RKO (cell line): ENCODE data around the gene GNB3.
"Not testable (repeated sequence)": the region's sequence is repeated elsewhere in the genome, so short reads cannot be mapped to it uniquely, and the experiment has no call there.

Experiments used
- DNase-seq: peaks from one replicate; pipeline ENCODE4 v3.0.0-alpha.2; 2016; ENCODE audit warnings: low spot score

GNB3 gene

DNA sequence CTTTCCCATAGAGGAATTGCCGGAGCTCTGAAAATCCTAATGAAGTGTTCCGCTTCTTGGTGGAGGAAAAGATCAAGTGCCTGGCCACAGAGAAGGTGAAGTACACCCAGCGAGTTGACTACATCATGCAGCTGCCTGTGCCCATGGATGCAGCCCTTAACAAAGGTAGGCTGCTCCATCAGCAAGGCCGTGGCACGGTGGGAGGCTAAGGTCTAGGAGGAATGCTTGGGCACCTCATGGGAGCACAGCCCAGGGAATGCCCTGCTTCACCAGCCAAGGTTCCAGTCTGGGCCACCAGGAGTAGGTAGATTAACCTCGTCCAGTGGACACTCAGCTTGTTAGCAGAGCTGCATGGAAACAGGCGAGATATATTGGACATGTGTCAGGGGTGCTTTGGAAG lies 20.2 kb downstream of the GNB3 start:
- DNase-seq, result no peak

DNA sequence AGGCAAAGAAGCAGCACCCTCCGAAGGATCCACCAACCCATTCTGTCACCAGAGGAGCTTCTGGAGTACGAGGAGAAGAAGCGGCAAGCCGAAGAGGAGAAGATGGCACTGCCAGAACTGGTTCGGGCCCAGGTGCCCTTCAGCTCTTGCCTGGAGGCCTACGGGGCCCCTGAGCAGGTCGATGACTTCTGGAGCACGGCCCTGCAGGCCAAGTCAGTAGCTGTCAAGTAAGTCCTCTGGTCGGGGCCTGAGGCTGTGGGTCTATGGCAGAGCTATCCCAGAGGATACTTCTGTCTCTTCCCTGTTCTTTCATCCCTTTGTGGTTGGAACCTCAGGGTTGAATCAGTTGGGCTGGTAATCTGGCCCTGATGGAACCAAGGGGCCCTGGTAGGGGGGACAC lies 20.7 kb downstream of the GNB3 start:
- no peak for DNase-seq

DNA sequence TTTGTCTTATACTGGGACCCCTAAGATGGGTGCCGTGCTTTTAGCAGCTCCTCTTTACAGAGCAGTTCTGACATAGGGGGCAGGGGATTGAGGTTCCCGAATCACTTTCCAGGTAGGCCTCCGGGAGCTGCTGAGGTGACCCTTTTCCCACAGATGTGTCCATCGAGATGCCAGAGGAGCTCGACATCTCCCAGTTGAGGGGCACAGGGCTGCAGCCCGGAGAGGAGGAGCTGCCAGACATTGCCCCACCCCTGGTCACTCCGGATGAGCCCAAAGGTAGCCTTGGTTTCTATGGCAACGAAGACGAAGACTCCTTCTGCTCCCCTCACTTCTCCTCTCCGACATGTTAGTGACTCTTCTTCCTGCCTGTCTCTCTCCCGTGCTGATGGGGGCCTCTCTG lies 22.3 kb downstream of the GNB3 start:
- DNase-seq, result no peak

DNA sequence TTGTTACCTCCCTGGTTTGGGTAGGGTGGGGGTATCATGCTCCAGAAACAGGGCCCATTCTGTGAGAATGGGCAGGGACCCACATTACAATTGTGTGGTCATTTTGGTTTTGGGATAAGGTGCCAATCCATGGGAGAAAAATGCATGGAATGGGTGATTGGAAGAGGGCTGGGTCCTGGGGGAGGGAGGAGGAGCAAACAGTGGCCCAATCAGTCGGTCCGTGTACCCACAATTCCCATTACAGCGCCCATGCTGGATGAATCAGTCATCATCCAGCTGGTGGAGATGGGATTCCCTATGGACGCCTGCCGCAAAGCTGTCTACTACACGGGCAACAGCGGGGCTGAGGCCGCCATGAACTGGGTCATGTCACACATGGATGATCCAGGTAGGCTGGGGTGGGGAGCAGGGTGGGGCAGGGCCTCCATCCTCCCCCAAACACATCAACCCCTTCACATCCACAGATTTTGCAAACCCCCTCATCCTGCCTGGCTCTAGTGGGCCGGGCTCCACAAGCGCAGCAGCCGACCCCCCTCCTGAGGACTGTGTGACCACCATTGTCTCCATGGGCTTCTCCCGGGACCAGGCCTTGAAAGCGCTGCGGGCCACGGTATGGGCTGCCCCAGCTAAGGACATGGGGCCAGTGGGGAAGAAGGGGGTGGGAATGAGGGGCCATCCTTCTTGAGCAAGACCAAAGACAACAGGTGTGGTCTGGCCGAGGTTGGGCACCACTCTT lies 23.0 kb downstream of the GNB3 start:
- no peak for DNase-seq

DNA sequence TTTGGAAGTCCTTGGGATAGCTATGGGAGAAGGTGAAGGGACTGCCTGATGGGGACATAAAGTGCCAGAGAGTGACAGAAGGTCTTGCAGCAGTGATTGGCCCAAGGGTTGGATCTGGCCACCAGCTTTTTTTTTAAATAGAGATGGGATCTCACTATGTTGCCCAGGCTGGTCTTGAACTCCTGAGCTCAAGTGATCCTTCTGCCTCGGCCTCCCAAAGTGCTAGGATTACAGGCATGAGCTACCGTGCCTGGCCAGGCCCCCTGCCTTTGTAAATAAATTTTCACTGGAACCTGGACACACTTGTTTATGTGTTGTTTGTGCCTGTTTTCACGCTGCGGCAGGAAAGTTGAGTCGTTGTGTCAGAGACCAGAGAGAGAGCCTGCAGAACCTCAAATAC lies 24.6 kb downstream of the GNB3 start:
- DNase-seq, result not testable (repeated sequence)

DNA sequence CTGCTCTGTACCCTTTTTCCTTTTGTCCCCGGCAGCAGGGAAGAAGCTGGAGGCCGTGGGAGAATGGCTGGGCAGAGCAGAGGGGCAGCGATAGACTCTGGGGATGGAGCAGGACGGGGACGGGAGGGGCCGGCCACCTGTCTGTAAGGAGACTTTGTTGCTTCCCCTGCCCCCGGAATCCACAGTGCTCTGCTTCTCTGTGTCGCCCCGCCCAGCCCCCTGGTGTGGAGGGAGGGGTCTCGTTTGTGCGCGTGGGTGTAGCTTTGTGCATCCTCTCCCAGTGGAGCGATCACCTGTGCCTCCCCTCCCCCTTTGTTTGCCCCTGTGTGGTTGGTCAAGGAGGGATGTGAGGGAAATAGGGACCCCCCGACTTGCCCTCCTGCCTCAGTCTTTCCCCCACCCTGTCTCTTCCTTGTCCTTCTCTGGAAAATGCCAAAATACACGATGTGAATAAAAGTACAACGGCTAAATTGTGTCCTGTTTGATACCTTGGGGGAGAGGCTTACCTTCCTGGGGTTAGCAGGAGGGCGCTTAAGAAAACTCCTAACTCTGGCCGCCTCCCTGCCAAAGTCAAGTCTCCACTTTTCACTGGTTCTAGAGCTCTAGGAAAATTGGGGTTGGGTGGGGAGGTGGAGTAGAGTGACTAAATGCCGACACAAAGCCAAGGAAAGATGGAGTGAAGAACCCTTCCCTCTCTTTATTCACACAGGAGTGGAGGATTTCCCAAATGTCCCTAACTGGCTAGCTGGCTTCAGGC lies 25.6 kb downstream of the GNB3 start:
- DNase-seq, result no peak

DNA sequence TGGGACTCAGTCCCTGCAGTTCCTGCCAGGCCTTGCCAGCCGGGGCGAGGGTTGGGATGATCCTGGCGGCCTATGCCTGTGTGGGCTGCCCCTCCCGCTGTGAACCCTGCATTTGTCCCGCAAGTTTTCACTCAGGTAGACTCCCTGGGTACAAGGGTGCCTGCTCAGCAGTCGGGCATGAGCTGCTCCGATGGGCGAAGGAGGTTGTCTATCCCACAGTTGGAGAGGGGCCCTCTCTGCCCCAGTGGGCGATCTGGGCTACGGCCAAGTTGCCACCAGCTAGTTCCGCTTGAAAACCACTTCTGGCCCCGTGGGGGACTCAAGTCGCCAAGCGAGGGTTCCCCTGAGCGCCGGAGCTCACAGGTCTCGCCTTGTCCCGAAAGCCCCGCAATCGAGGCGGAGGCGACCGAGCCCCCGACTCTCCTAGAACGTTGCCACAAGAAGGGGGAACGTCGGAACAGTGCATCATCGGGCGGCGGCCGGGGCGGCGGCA lies 26.2 kb downstream of the GNB3 start:
- no peak for DNase-seq

DNA sequence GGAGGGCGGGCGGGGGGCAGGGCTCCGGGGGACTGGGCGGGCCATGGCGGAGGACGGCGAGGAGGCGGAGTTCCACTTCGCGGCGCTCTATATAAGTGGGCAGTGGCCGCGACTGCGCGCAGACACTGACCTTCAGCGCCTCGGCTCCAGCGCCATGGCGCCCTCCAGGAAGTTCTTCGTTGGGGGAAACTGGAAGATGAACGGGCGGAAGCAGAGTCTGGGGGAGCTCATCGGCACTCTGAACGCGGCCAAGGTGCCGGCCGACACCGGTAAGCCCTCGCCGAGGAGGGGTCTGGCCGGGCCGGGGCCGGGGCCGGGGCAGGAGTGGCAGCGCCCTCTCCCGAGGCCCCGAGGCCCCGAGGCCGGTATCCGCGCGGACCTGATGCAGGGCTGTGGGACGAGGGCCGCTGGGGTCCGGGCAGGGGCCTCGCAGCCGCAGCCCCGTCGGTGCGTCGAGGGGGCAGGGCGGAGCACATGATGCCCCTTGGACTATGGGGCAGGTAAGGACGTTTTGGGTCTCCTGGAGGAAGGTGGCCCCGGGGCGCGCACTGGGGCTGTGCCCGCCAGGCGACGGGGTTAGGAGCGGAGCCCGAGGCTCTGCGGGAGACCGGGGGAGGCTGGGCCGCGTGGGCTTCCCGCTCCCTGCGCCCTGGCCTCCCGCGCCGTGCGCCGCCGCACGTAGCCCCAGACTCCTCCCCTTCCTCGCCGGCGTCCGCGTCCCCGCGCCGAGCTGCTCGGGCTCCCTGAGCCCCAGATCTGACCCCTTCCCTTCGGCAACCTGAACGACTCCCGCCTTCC lies 26.9 kb downstream of the GNB3 start, which contains the start of gene TPI1:
TSS of gene TPI1 (plus strand) at position 119 of the 798 bp plus-strand sequence. CDS start at position 155, 36 bp downstream.
- DNase-seq, result peak; percentile 85

DNA sequence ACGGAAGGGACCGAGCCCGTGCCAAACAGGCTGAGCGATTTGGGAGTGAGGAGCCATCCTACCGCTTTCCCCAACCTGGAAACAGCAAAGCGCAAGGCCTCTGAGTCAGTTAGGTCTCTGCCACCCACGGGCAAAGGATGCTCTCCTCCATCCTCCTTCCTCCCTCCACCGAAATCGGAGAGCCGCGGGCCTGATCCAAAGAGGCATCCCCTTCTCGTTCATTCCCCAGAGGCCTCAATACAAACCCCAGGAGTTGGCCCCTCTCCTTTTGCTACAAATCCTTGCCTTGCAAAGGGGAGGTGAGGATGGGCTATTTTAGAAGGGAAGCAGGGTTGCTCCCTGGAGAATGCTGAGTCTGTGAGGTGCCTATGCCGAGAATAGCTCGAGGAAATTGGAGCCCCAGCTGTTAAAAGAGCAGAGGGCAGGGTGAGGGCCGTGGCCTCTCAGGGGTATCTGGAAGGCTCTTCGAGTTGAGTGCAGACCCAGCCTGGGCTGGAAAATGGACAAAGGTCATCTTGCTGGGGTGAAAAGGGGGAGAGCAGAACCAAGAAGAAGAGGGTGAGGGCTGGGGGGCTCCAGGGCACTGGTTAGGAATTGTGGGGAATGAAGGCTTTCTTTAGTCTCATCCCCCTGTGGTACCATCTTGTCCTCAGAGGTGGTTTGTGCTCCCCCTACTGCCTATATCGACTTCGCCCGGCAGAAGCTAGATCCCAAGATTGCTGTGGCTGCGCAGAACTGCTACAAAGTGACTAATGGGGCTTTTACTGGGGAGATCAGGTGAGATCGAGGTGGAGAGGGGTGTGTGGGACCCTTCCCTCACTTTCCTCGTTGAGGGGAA lies 27.7 kb downstream of the GNB3 start:
- peak; percentile 72 for DNase-seq

DNA sequence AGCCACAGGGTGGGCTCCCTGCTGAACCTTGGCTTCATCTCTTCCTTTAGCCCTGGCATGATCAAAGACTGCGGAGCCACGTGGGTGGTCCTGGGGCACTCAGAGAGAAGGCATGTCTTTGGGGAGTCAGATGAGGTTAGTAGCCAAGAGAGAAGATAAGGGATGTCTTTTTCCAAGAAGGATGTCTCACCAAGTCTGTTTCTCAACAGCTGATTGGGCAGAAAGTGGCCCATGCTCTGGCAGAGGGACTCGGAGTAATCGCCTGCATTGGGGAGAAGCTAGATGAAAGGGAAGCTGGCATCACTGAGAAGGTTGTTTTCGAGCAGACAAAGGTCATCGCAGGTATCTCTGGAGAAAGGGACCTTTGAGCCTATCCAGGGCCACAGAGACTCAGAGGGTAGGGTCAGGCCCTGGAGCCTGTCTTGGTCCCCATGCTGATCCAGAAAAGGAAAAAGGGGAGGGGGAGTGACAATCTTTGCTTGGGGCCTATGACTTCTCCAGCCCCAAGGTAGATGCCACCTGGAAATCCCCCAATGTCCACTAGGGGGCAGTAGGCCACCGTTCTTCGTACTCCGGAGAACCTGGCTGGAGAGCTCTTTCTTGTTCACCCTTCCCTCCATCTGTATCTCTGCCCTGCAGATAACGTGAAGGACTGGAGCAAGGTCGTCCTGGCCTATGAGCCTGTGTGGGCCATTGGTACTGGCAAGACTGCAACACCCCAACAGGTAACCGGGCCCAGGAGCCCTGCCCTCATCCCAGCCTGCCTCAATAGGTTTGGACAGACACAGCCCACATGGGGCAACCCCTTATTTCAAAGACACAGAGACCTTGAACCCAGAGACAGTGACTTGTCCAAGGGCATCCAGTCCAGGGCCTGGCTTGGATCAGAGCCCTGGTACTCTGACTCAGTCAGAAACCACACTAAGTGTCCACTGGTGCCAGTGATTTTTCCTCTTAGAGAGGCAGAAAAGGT lies 28.6 kb downstream of the GNB3 start:
- peak; percentile 65 for DNase-seq

DNA sequence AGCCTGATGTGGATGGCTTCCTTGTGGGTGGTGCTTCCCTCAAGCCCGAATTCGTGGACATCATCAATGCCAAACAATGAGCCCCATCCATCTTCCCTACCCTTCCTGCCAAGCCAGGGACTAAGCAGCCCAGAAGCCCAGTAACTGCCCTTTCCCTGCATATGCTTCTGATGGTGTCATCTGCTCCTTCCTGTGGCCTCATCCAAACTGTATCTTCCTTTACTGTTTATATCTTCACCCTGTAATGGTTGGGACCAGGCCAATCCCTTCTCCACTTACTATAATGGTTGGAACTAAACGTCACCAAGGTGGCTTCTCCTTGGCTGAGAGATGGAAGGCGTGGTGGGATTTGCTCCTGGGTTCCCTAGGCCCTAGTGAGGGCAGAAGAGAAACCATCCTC lies 29.6 kb downstream of the GNB3 start:
- not testable (repeated sequence) for DNase-seq

DNA sequence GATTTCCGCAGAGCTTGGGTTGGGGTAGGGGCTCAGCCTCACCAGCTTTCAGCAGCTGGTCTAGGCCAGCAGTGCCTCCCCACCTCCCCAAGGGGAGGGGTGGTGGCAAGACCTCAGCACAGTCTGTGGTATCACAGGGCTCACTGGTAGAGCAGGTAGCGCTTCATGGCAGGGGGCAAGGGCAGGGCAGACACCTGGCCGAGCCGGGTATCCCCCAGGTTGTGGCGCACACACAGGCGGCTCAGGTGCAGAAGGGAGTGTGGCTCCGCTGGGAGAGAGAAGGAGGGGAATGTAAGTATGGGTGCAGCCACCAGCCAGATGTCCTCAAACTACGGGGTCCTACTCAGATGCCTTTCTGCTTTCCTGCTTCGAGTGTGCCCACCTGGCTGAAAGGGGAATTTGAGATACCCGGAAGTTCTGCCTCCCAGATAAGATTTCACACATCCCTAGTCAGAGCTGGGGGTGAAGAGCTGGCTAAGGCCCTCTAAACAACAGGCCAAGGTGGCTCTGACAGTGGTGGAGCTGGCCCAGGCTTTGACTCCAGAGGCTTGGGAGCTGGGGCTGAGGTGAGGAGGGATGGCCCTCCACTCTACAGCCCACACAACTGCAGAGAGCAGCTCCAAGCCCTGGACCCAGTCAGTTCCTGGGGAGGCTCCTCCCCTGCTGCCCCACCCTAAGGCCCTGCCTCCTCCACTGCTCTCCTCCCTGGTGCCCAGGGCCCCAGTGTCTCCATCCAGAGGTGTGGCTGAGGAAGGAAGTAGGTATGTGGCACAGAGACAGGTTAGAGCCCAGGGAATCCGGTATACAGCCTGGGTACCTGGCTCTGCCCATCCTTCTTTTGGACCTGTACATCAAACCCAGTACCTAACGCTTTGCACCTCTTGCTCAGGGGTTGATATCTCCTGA lies 30.6 kb downstream of the GNB3 start:
- DNase-seq, result peak; percentile 66

DNA sequence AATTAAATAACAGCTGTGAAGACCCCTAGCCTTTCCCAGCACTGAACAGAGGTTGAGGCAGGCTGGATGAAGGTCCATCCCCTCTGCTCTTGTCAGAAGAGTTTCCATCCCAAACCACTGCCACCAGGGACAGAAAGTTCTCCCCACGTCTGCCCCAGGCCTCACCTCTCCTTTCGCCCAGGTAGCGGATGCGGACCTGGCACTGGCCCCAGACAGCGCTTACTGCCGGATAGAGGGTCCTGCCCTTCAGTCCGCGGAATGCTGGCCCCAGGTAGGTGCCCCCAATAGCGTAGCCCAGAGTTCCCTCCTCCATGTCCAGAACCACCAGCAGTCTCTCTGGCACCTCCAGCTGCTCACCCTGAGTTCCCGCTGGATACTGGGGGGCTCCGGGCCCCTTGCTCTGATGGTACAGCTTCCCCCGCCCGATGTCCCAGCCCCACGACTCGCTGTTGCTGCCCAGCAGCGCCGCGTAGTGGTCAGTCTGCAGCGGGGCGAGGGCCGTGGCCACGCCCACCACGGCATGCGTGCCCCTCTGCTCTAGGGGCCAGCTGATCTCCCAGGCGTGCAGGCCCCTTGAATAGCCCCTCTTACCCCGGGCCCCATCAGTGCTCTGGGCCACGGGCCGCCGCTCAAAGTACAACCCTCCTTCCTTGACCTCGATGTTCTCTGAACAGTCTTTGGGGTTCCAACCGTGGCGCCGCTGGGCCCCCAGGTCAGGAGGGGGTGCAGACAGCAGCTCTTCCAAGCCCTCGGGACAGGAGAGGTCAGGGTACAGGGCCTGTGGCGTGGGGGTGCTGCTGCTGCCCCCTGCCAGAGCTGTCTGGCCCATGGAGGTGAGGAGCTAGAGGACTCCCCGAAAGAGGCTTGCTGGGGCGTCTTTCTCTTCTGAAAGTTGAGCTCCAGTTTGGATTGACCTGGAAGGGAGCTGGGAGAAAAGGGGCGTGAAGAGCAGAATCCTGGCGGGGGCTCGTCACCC lies 31.6 kb downstream of the GNB3 start:
- DNase-seq, result peak; percentile 83

DNA sequence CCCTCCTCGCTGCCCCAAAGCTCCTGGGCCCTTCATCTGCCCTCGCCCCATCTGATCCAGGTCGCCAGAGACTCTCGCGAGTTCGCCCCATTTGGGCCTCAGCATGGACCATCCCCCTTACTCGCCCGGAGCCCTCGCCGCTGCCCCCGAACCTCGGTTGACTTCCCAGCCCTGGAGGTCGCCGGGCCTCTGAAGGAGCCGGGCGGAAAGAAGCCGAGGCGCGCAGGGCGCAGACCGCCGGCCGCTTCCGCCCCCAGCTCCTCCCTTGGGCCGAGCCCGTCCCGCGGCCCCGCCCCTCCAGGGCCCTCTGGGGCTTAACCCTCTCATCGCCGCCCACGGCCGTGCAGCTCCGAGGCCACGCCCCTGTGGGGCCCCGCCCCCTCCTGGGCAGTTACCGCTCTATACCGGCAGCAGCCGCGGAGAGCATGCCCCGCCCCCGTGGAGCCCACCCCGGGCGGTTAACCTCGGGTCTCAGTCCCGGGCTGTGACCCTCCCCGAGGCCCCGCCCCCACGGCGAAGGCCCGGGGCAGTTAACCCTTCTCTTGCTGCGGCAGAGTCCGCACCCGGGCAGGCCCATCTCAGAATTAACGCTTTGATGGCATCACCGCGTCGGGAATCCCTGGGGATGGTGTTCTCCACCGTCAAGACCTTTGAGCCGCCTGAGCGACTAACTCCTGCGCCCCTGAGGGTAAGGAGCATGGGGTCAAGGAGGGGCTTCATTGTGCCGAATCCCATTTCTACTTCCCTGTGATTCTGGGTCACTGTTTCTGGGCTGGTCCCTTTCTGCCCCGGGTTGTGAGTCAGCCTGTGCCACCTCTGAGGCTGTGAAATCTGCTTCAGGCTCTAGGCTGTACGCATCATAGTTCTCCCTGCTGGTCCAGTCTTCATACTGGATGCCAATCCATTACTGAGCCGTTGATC lies 32.6 kb downstream of the GNB3 start, which contains the start of gene SPSB2:
TSS of gene SPSB2 (minus strand) at position 210 of the 921 bp plus-strand sequence. CDS start 402 bp downstream, outside the sequence.
- peak; percentile 97 for DNase-seq

DNA sequence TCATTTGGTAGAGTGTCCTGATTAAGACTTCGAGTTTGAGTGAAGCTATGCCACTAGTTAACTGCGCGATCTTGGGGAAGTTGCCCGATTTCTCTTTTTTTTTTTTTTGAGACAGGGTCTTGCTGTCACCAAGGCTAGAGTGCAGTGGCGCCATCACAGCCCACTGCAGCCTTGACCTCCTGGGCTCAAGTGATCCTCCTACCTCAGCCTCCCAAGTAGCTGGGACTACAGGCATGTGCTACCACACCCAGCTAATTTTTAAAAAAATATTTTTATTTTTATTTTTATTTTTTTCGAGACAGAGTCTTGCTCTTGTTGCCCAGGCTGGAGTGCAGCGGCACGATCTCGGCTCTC lies 33.3 kb downstream of the GNB3 start:
- not testable (repeated sequence) for DNase-seq

DNA sequence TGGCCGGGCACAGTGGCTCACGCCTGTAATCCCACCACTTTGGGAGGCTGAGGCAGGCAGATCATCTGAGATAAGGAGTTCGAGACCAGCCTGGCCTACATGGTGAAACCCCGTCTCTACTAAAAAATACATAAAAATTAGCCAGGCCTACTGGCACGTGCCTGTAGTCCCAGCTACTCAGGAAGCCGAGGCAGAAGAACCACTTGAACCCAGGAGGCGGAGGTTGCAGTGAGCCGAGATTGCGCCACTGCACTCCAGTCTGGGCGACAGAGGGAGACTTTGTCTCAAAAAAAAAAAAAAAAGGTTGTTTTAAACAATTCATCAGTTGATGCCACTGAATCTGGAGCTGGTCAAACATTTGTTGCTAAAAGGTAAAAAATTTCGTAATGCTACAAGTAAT lies 39.1 kb downstream of the GNB3 start:
- DNase-seq, result not testable (repeated sequence)

DNA sequence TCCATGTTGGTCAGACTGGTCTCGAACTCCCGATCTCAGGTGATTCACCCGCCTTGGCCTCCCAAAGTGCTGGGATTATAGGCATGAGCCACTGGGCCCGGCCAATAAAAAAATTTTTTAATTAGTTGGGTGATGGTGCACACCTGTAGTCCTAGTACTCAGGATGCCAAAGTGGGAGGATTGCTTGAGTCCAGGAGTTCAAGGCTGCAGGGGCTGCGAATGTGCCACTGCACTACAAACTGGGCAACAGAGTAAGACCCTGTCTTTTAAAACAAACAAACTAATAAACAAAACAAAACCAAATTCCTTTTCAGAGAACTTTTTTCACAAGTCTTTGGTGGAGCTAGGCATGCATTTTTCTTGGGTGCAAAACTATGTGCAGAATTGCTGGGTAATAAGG lies 42.5 kb downstream of the GNB3 start:
- no peak for DNase-seq
